H9 (cell line): ENCODE data around the gene TEKT5. TPM values are rescaled to one million over a fixed set of nuclear protein-coding genes. Genes with fewer than 3 reads are reported as not detected.
"Not testable (repeated sequence)": the region's sequence is repeated elsewhere in the genome, so short reads cannot be mapped to it uniquely, and the experiment has no call there.

Experiments used
- DNase-seq: peaks from one replicate; pipeline ENCODE4 v3.0.0-alpha.2; 2017
- H2AFZ ChIP-seq: one replicate; pipeline ENCODE4 v1.6.1; 2013; ENCODE audit warnings: mild to moderate bottlenecking, low read length, control low read depth, moderate library complexity
- H2AK5ac ChIP-seq: 2 replicates; pipeline ENCODE4 v1.6.1; 2013; ENCODE audit warnings: low read length, control low read depth, mixed read lengths; ENCODE audit not compliant: insufficient read length
- H2BK120ac ChIP-seq: one replicate; pipeline ENCODE4 v1.6.1; 2013; ENCODE audit warnings: low read depth, mild to moderate bottlenecking, low read length, control low read depth, inconsistent platforms; ENCODE audit not compliant: poor library complexity, severe bottlenecking
- H2BK12ac ChIP-seq: 2 replicates; pipeline ENCODE4 v1.6.1; 2013; ENCODE audit warnings: low read length, control low read depth, mixed read lengths, low read depth; ENCODE audit not compliant: insufficient read length
- H2BK15ac ChIP-seq: 2 replicates; pipeline ENCODE4 v1.6.1; 2013; ENCODE audit warnings: low read depth, low read length, control low read depth
- H2BK20ac ChIP-seq: one replicate; pipeline ENCODE4 v1.6.1; 2013; ENCODE audit warnings: low read depth, mild to moderate bottlenecking, low read length, control low read depth, inconsistent platforms; ENCODE audit not compliant: poor library complexity, severe bottlenecking
- H2BK5ac ChIP-seq: 2 replicates; pipeline ENCODE4 v1.6.1; 2013; ENCODE audit warnings: low read length, control low read depth, mixed read lengths; ENCODE audit not compliant: insufficient read length
- H3K14ac ChIP-seq: 2 replicates; pipeline ENCODE4 v1.6.1; 2013; ENCODE audit warnings: low read length, control low read depth; ENCODE audit not compliant: insufficient read depth
- H3K18ac ChIP-seq: 2 replicates; pipeline ENCODE4 v1.6.1; 2013; ENCODE audit warnings: low read depth, mild to moderate bottlenecking, mixed read lengths, low read length, control low read depth; ENCODE audit not compliant: insufficient read length
- H3K23ac ChIP-seq: 2 replicates; pipeline ENCODE4 v1.6.1; 2013; ENCODE audit warnings: low read length, control low read depth, mixed read lengths, low read depth; ENCODE audit not compliant: insufficient read length
- H3K23me2 ChIP-seq: 2 replicates; pipeline ENCODE4 v1.6.1; 2013; ENCODE audit warnings: low read depth, mild to moderate bottlenecking, mixed read lengths, low read length, control low read depth; ENCODE audit not compliant: insufficient read length, poor library complexity, severe bottlenecking
- H3K27ac ChIP-seq: 2 replicates; pipeline ENCODE4 v1.5.1; 2013; ENCODE audit warnings: low read length, control low read depth, mixed read lengths, low read depth; ENCODE audit not compliant: insufficient read length
- H3K27me3 ChIP-seq: 2 replicates; pipeline ENCODE4 v1.6.1; 2013; ENCODE audit warnings: low read length, control low read depth, inconsistent platforms; ENCODE audit not compliant: insufficient read depth
- H3K4ac ChIP-seq: 2 replicates; pipeline ENCODE4 v1.6.1; 2013; ENCODE audit warnings: low read depth, mild to moderate bottlenecking, control low read depth, inconsistent platforms, low read length, moderate library complexity
- H3K4me1 ChIP-seq: 2 replicates; pipeline ENCODE4 v1.6.1; 2013; ENCODE audit warnings: low read length, control low read depth, inconsistent platforms; ENCODE audit not compliant: insufficient read depth
- H3K4me2 ChIP-seq: 2 replicates; pipeline ENCODE4 v1.6.1; 2013; ENCODE audit warnings: low read length, control low read depth, mixed read lengths; ENCODE audit not compliant: insufficient read length, insufficient read depth
- H3K56ac ChIP-seq: 2 replicates; pipeline ENCODE4 v1.6.1; 2013; ENCODE audit warnings: low read depth, mild to moderate bottlenecking, mixed read lengths, low read length, control low read depth; ENCODE audit not compliant: insufficient read length
- H3K79me1 ChIP-seq: 2 replicates; pipeline ENCODE4 v1.6.1; 2013; ENCODE audit warnings: low read depth, mild to moderate bottlenecking, moderate library complexity, low read length, control low read depth, inconsistent platforms; ENCODE audit not compliant: insufficient read depth, poor library complexity, severe bottlenecking
- H3K79me2 ChIP-seq: 2 replicates; pipeline ENCODE4 v1.6.1; 2013; ENCODE audit warnings: low read length, control low read depth, inconsistent platforms; ENCODE audit not compliant: insufficient read depth
- H3K9ac ChIP-seq: 2 replicates; pipeline ENCODE4 v1.6.1; 2013; ENCODE audit warnings: low read length, control low read depth, mixed read lengths; ENCODE audit not compliant: insufficient read length; ENCODE audit errors: extremely low read depth
- H3K9me3 ChIP-seq: one replicate; pipeline ENCODE4 v1.6.1; 2013; ENCODE audit warnings: low read depth, low read length, inconsistent platforms; ENCODE audit not compliant: control insufficient read depth
- H3T11ph ChIP-seq: one replicate; pipeline ENCODE4 v1.6.1; 2013; ENCODE audit warnings: mild to moderate bottlenecking, low read length, control low read depth, inconsistent platforms
- H4K20me1 ChIP-seq: one replicate; pipeline ENCODE4 v1.6.1; 2013; ENCODE audit not compliant: control insufficient read depth, insufficient read length, insufficient read depth
- H4K5ac ChIP-seq: 2 replicates; pipeline ENCODE4 v1.6.1; 2013; ENCODE audit warnings: low read depth, mild to moderate bottlenecking, mixed read lengths, low read length, control low read depth; ENCODE audit not compliant: insufficient read length
- H4K8ac ChIP-seq: replicated peaks from 2 replicates; pipeline ENCODE4 v1.6.1; 2013; ENCODE audit warnings: low read length, control low read depth, mixed read lengths, low read depth; ENCODE audit not compliant: insufficient read length
- H4K91ac ChIP-seq: 2 replicates; pipeline ENCODE4 v1.6.1; 2013; ENCODE audit warnings: low read depth, mild to moderate bottlenecking, moderate library complexity, mixed read lengths, low read length, control low read depth; ENCODE audit not compliant: insufficient read length
- H3K27ac Mint-ChIP-seq, 3 experiments: 2 replicates in 2 of 3; 3 replicates in 1 of 3; pipeline ENCODE4 v1.8.0; 2020 to 2021; ENCODE audit warnings: mixed read lengths in 3 of 3, mild to moderate bottlenecking in 1 of 3, moderate library complexity in 1 of 3
- H3K27me3 Mint-ChIP-seq: 2 replicates; pipeline ENCODE4 v1.8.0; 2021; ENCODE audit warnings: low read depth, mild to moderate bottlenecking, moderate library complexity, mixed read lengths
- H3K36me3 Mint-ChIP-seq, 3 experiments: 2 replicates in 2 of 3; 3 replicates in 1 of 3; pipeline ENCODE4 v1.8.0; 2020 to 2021; ENCODE audit warnings: low read depth in 3 of 3, mixed read lengths in 3 of 3; ENCODE audit not compliant: insufficient read depth in 1 of 3
- H3K4me1 Mint-ChIP-seq, 2 experiments: 2 replicates each; pipeline ENCODE4 v1.8.0; 2020; ENCODE audit warnings: mixed read lengths in 2 of 2
- H3K4me3 Mint-ChIP-seq, 2 experiments: 2 replicates in 1 of 2; 3 replicates in 1 of 2; pipeline ENCODE4 v1.8.0; 2020 to 2021; ENCODE audit warnings: mild to moderate bottlenecking in 2 of 2, mixed read lengths in 2 of 2, moderate library complexity in 1 of 2
- H3K9me3 Mint-ChIP-seq, 2 experiments: 2 replicates in 1 of 2; 3 replicates in 1 of 2; pipeline ENCODE4 v1.8.0; 2020; ENCODE audit warnings: mild to moderate bottlenecking in 2 of 2, mixed read lengths in 2 of 2, moderate library complexity in 1 of 2
- CTCF ChIP-seq: fragments of 200-600 bp; sonication (generic); conservative IDR thresholded peaks from 3 replicates; pipeline ENCODE4 v1.8.0; 2021; ENCODE audit warnings: antibody characterized with exemption, mild to moderate bottlenecking
- WGBS: extraction: QIAGEN DNeasy Blood & Tissue Kit; methylation state at CpG from one replicate; pipeline ENCODE4 v1.1.7; 2013; ENCODE audit warnings: missing lambda C conversion rate, low lambda C conversion rate, mixed read lengths; ENCODE audit not compliant: insufficient read length; ENCODE audit errors: extremely low coverage; 5-methylcytosine and 5-hydroxymethylcytosine counted together
- total RNA-seq: library from RNA; stranded (reverse); gene quantifications from 2 replicates; pipeline ENCODE4 v1.2.1, GENCODE V29; 2021

The TEKT5 gene
- total RNA-seq, 1 experiment from 2014 or later, result 0.31 TPM

DNA sequence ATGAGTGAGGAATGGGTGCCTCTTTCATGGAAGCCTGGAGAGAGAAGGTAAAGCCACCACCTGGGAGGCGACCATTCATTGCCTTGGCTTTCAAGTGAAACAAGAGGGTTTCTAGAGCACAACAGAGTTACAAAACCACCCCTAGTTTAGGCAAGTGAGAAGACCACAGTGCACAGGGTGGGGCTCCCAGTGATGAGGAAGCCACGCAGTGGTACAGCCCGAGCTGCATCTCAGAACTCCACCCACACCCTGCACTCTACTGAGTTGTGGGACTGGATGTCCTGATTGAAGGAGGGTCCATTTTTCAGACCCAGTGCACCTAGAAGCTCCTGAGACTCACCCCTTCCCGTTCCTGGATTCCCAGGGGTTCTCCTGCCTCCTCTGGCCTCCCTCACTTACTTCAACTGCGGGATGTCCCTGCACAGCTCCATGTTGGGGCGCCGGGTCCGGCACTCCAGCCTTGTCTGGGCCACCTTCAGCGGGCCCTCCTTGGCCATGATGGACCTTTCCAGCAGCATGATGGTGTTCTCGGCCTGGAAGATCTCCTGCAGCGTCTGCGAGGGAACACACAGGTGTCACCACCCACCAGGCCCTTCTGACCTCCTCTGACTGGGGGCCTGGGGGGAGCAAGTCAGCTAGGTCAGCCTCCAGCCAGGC is 59.2 kb downstream of the TEKT5 start:
- Histone ChIP-seq H2BK15ac (no peak overlapping the region), H3K9me3 (no peaks in the 10 kb centered on the region), H3T11ph (no peak overlapping the region), H2BK12ac (no peak overlapping the region), H3K14ac (no peak overlapping the region), H2AFZ (no peak overlapping the region), H2BK20ac (no peak overlapping the region), H3K4me1 (no peaks in the 10 kb centered on the region; the same call in 1 of the 2 replicates), H4K8ac (no peak overlapping the region), H2AK5ac (no peak overlapping the region), H3K9ac (no peak overlapping the region), H3K23me2 (no peaks in the 10 kb centered on the region), H3K79me1 (no peaks in the 10 kb centered on the region), H3K56ac (no peak overlapping the region), H3K23ac (no peak overlapping the region), H3K4ac (no peak overlapping the region), H3K18ac (no peak overlapping the region), H3K27me3 (no peaks in the 10 kb centered on the region), H4K20me1 (no peaks in the 10 kb centered on the region), H3K79me2 (no peaks in the 10 kb centered on the region), H4K5ac (no peak overlapping the region), H4K91ac (no peak overlapping the region), H2BK120ac (no peak overlapping the region), H3K27ac (no peak overlapping the region), H3K4me2 (no peak overlapping the region), H2BK5ac (no peak overlapping the region)
- Mint-ChIP-seq H3K27ac (no peak overlapping the region), H3K36me3 (peaks cover 0 to 4% (median 0%) of the 10 kb centered on the region in 3 experiments; a peak in 2 of 7 replicates), H3K4me3 (no peak overlapping the region), H3K27me3 (peaks cover 45% of the 10 kb centered on the region), H3K4me1 (peaks cover 6 to 17% of the 10 kb centered on the region in 2 experiments), H3K9me3 (peaks cover 5% of the 10 kb centered on the region in 2 experiments; a peak in 3 of 5 replicates)
- no peak for DNase-seq
- TF ChIP-seq CTCF, result no peak
- no CpG with 5 or more reads among the region's 12 CpGs for WGBS

GRCh38 chr16:10633429-10633828 is 61.3 kb downstream of the TEKT5 start:
- not testable (repeated sequence) for H3K4ac ChIP-seq, H3T11ph ChIP-seq, H3K56ac ChIP-seq, H3K14ac ChIP-seq, H3K79me1 ChIP-seq, H3K36me3 Mint-ChIP-seq, H2BK20ac ChIP-seq, H2AFZ ChIP-seq, DNase-seq, H3K23ac ChIP-seq, H3K4me1 ChIP-seq, H4K5ac ChIP-seq, H4K8ac ChIP-seq, H3K23me2 ChIP-seq, H2BK120ac ChIP-seq, H2BK15ac ChIP-seq, H3K4me3 Mint-ChIP-seq, H3K27ac ChIP-seq, H3K27me3 ChIP-seq, H3K27ac Mint-ChIP-seq, H2BK12ac ChIP-seq, H4K91ac ChIP-seq, H2AK5ac ChIP-seq, H3K9ac ChIP-seq, H3K79me2 ChIP-seq, H3K9me3 Mint-ChIP-seq, H3K4me2 ChIP-seq, H3K9me3 ChIP-seq, H3K4me1 Mint-ChIP-seq, H4K20me1 ChIP-seq, H3K18ac ChIP-seq, H2BK5ac ChIP-seq
- peaks cover 27% of the 10 kb centered on the region for H3K27me3 Mint-ChIP-seq
- WGBS, result no CpG with 5 or more reads among the region's 4 CpGs
